IMR-90 (cell line): Measurements from ENCODE around the gene STAM. TPM values are rescaled to one million over a fixed set of nuclear protein-coding genes. Genes with fewer than 3 reads are reported as not detected.

Source experiments
- ATAC-seq: fragments of 200-7000 bp; cut with Tn5 transposase; 2 replicates; pipeline ENCODE4 v1.9.1; 2020; ENCODE audit warnings: low read depth, mild to moderate bottlenecking, moderate library complexity
- BruUV-seq: library from RNA; stranded (reverse); fragments of 400-500 nt; replicated peaks from 2 replicates; lab custom pipeline; 2021; lab: Mats Ljungman, UMichigan
- CTCF ChIA-PET: fragments of 300-600 bp; formaldehyde crosslinking; extraction: SDS; loops from one replicate; lab custom pipeline; 2021; ENCODE audit warnings: antibody characterized with exemption; lab: Yijun Ruan, JAX
- POLR2A ChIA-PET: fragments of 300-600 bp; sonication (Branson Sonifier 250); formaldehyde crosslinking; loops from one replicate; lab custom pipeline; 2022; ENCODE audit warnings: antibody characterized with exemption; ENCODE audit not compliant: unreplicated experiment; lab: Charles Lee
- DNase-seq: peaks from one replicate; pipeline ENCODE4 v3.0.0; 2013
- H2AFZ ChIP-seq: replicated peaks from 2 replicates; pipeline ENCODE3; 2013; ENCODE audit warnings: low read length, mild to moderate bottlenecking; ENCODE audit not compliant: poor library complexity
- H2AK5ac ChIP-seq: 2 replicates; pipeline ENCODE4 v1.6.1; 2013; ENCODE audit warnings: low read depth, low read length, inconsistent platforms
- H2AK9ac ChIP-seq: replicated peaks from 2 replicates; pipeline ENCODE3; 2013; ENCODE audit warnings: mild to moderate bottlenecking, low read depth, low read length, moderate library complexity; ENCODE audit not compliant: poor library complexity
- H2BK120ac ChIP-seq: 2 replicates; pipeline ENCODE4 v1.6.1; 2013; ENCODE audit warnings: low read depth, low read length, inconsistent platforms
- H2BK15ac ChIP-seq: 3 replicates; pipeline ENCODE4 v1.6.1; 2013; ENCODE audit warnings: low read depth, low read length, inconsistent platforms
- H2BK20ac ChIP-seq: 2 replicates; pipeline ENCODE4 v1.6.1; 2013; ENCODE audit warnings: low read depth, mild to moderate bottlenecking, inconsistent platforms, low read length, moderate library complexity
- H2BK5ac ChIP-seq: 2 replicates; pipeline ENCODE4 v1.6.1; 2013; ENCODE audit warnings: mild to moderate bottlenecking, low read depth, low read length, inconsistent platforms; ENCODE audit not compliant: poor library complexity, severe bottlenecking
- H3K14ac ChIP-seq: replicated peaks from 2 replicates; pipeline ENCODE4 v1.6.1; 2013; ENCODE audit warnings: low read depth, low read length, inconsistent platforms
- H3K18ac ChIP-seq: 2 replicates; pipeline ENCODE4 v1.6.1; 2013; ENCODE audit warnings: low read depth, low read length, control low read depth
- H3K23ac ChIP-seq: 2 replicates; pipeline ENCODE4 v1.6.1; 2013; ENCODE audit warnings: low read depth, low read length, inconsistent platforms
- H3K27ac ChIP-seq: 2 replicates; pipeline ENCODE4 v1.5.1; 2013; ENCODE audit warnings: mild to moderate bottlenecking, control low read depth, low read length; ENCODE audit not compliant: insufficient read depth
- H3K27me3 ChIP-seq: 2 replicates; pipeline ENCODE4 v1.6.1; 2013; ENCODE audit warnings: low read length; ENCODE audit not compliant: control insufficient read depth, insufficient read depth
- H3K36me3 ChIP-seq: 2 replicates; pipeline ENCODE4 v1.6.1; 2013; ENCODE audit warnings: low read length, mixed read lengths; ENCODE audit not compliant: control insufficient read depth, insufficient read depth
- H3K4ac ChIP-seq: 2 replicates; pipeline ENCODE4 v1.6.1; 2013; ENCODE audit warnings: low read depth, low read length, inconsistent platforms
- H3K4me1 ChIP-seq: 2 replicates; pipeline ENCODE4 v1.6.1; 2013; ENCODE audit warnings: low read length, mixed read lengths; ENCODE audit not compliant: control insufficient read depth, insufficient read depth
- H3K4me2 ChIP-seq: 2 replicates; pipeline ENCODE4 v1.6.1; 2013; ENCODE audit warnings: low read depth, mild to moderate bottlenecking, control low read depth, low read length, moderate library complexity
- H3K4me3 ChIP-seq: 2 replicates; pipeline ENCODE4 v1.5.1; 2013; ENCODE audit warnings: low read depth, mild to moderate bottlenecking, control low read depth, low read length, moderate library complexity; ENCODE audit not compliant: insufficient read depth
- H3K56ac ChIP-seq: 2 replicates; pipeline ENCODE4 v1.6.1; 2013; ENCODE audit warnings: low read length, inconsistent platforms; ENCODE audit not compliant: insufficient read depth; ENCODE audit errors: extremely low read depth
- H3K79me1 ChIP-seq, 2 experiments: 2 replicates each; pipeline ENCODE4 v1.6.1; 2013; ENCODE audit warnings: low read length in 2 of 2, inconsistent platforms in 1 of 2, low read depth in 1 of 2
- H3K9ac ChIP-seq: 2 replicates; pipeline ENCODE4 v1.6.1; 2013; ENCODE audit warnings: low read depth, low read length, control low read depth
- H3K9me1 ChIP-seq: 2 replicates; pipeline ENCODE4 v1.6.1; 2013; ENCODE audit warnings: low read length, inconsistent platforms; ENCODE audit not compliant: insufficient read depth
- H3K9me3 ChIP-seq: 2 replicates; pipeline ENCODE4 v1.6.1; 2013; ENCODE audit warnings: low read length; ENCODE audit not compliant: control insufficient read depth, insufficient read depth
- H4K20me1 ChIP-seq: 2 replicates; pipeline ENCODE4 v1.6.1; 2013; ENCODE audit warnings: low read length, inconsistent platforms; ENCODE audit not compliant: insufficient read depth
- H4K5ac ChIP-seq: 2 replicates; pipeline ENCODE4 v1.6.1; 2013; ENCODE audit warnings: mild to moderate bottlenecking, low read depth, low read length, control low read depth
- H4K8ac ChIP-seq, 2 experiments: 2 replicates each; pipeline ENCODE4 v1.6.1; 2013; ENCODE audit warnings: low read depth in 2 of 2, low read length in 2 of 2, control low read depth in 1 of 2, inconsistent platforms in 1 of 2
- H4K91ac ChIP-seq: 2 replicates; pipeline ENCODE4 v1.6.1; 2013; ENCODE audit warnings: low read depth, low read length, inconsistent platforms; ENCODE audit not compliant: insufficient read depth
- BHLHE40 ChIP-seq: fragments of 150-350 bp; IDR thresholded peaks from 2 replicates; pipeline ENCODE4 v1.6.1; 2016; ENCODE audit warnings: mild to moderate bottlenecking, low read depth, low read length
- FOS ChIP-seq: fragments of 150-350 bp; IDR thresholded peaks from 2 replicates; pipeline ENCODE4 v1.6.1; 2016; ENCODE audit warnings: low read depth, low read length
- MXI1 ChIP-seq: IDR thresholded peaks from 2 replicates; pipeline ENCODE4 v1.6.1; 2012; ENCODE audit warnings: low read depth, mild to moderate bottlenecking, low read length, moderate library complexity, borderline replicate concordance
- RAD21 ChIP-seq: IDR thresholded peaks from 2 replicates; pipeline ENCODE4 v1.6.1; 2012; ENCODE audit warnings: low read length, improper control_type of control experiment
- RCOR1 ChIP-seq: IDR thresholded peaks from 2 replicates; pipeline ENCODE4 v1.6.1; 2012; ENCODE audit warnings: mild to moderate bottlenecking, low read length, improper control_type of control experiment; ENCODE audit not compliant: insufficient replicate concordance
- RFX5 ChIP-seq: IDR thresholded peaks from 2 replicates; pipeline ENCODE4 v1.8.0; 2012; ENCODE audit warnings: low read depth, mild to moderate bottlenecking, low read length, moderate library complexity
- WGBS, 2 experiments: methylation state at CpG; one replicate each; pipeline versions ENCODE4 v1.1.5 to v1.1.7; 2013; ENCODE audit warnings: missing lambda C conversion rate in 2 of 2; ENCODE audit not compliant: insufficient read length in 1 of 2; ENCODE audit errors: extremely low coverage in 2 of 2; 5-methylcytosine and 5-hydroxymethylcytosine counted together
- dilution Hi-C: fragments of 300-500 bp; cut with HindIII; formaldehyde crosslinking; loops from one replicate; pipeline ENCODE4 v1.14.3; 2018; ENCODE audit warnings: low sequenced_read_pairs; ENCODE audit not compliant: unreplicated experiment
- in situ Hi-C: fragments of 300-500 bp; cut with MboI; formaldehyde crosslinking; loops from 3 replicates; pipeline ENCODE4 v1.14.3; 2019; ENCODE audit warnings: low sequenced_read_pairs, inconsistent platforms, mixed read lengths
- intact Hi-C: fragments of 100-400 bp; cut with micrococcal nuclease; formaldehyde crosslinking; loops from 2 replicates; pipeline ENCODE4 v1.10.0; 2022
- polyA plus RNA-seq, 3 experiments: library from polyadenylated mRNA; depleted of rRNA; stranded (reverse); fragments of >200 nt; gene quantifications; 2 replicates each; pipeline ENCODE4 v1.2.3, GENCODE V29; 2012; ENCODE audit warnings: low replicate concordance in 1 of 3
- total RNA-seq: library from RNA; depleted of rRNA; stranded (reverse); fragments of >200 nt; gene quantifications from 2 replicates; pipeline ENCODE4 v1.2.3, GENCODE V29; 2012

STAM gene
- total and polyA plus RNA-seq, 2 of the 4 experiments (the other 2 are of a cell fraction): 22.9 to 23.3 TPM

DNA sequence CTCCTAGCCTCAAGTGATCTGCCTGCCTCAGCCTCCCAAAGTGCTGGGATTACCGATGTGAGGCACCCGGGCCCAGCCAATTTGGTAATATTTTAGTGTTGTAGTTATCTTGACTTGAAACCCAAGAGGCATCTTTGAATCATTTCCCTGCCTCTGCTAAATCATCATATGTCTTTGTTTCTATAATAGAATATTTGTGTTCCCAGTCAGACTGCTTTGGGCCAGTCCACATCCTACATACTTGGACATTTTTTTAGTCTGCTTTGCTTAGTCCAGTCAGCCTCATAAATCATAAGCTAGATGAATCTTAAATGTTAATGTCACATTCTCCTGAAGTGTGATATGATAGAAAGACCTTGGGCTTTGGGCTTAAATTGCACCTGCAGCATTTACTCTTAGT, 5.9 kb downstream of the STAM start:
- Histone ChIP-seq H3K9me1 (peaks cover 8% of the 10 kb centered on the region; the same call in 1 of the 2 replicates), H3K79me1 (peaks cover 16 to 55% of the 10 kb centered on the region in 2 experiments; a peak in 3 of 4 replicates), H4K91ac (no peak overlapping the region), H4K5ac (no peak overlapping the region), H2BK20ac (no peak overlapping the region), H3K27ac (peak overlapping the region; percentile 49; the same call in 1 of the 2 replicates), H4K20me1 (peaks cover 45% of the 10 kb centered on the region; the same call in 1 of the 2 replicates), H3K27me3 (no peaks in the 10 kb centered on the region), H3K4me1 (peaks cover 10% of the 10 kb centered on the region), H2BK120ac (no peak overlapping the region), H2AK9ac (no peak overlapping the region), H2BK5ac (peak overlapping the region; percentile 42), H3K56ac (no peak overlapping the region), H3K23ac (no peak overlapping the region), H2BK15ac (no peak overlapping the region), H3K36me3 (peaks cover 2% of the 10 kb centered on the region; the same call in 1 of the 2 replicates), H3K9ac (no peak overlapping the region), H2AK5ac (no peak overlapping the region), H2AFZ (no peak overlapping the region), H4K8ac (no peak overlapping the region), H3K4ac (no peak overlapping the region), H3K9me3 (no peaks in the 10 kb centered on the region), H3K18ac (no peak overlapping the region), H3K4me2 (peak overlapping the region; percentile 28; the same call in 1 of the 2 replicates), H3K14ac (no peak overlapping the region), H3K4me3 (no peak overlapping the region)
- no CpG with 5 or more reads among the region's 2 CpGs for WGBS, 2 experiments
- ChIA-PET POLR2A (no interaction called here), CTCF (no interaction called here)
- dilution Hi-C loops (no loop called here), intact Hi-C loops (no loop called here), in situ Hi-C loops (no loop called here)
- no TSS peak for BruUV-seq
- ATAC-seq (peak; percentile 86), DNase-seq (peak; percentile 87)
- no peak for TF ChIP-seq RAD21
- TF ChIP-seq BHLHE40: no peak
- TF ChIP-seq RFX5: no peak
- no peak for TF ChIP-seq MXI1
- no peak for TF ChIP-seq RCOR1
- TF ChIP-seq FOS: 0 out of 2 replicates have a peak, but pooled peaks have one; percentile 21
